Breast epithelium (tissue), 4 donors: Measurements from ENCODE around the gene EP300. TPM values are rescaled to one million over a fixed set of nuclear protein-coding genes. Genes with fewer than 3 reads are reported as not detected.

Experiments
- DNase-seq, 2 donors: peaks; one replicate each; pipeline ENCODE4 v3.0.0-alpha.2; 2019; ENCODE audit warnings: low spot score in 2 of 2
- H3K27ac ChIP-seq, 2 donors: fragments of 200-600 bp; sonication (generic) in 1 of 2; one replicate each; pipeline ENCODE4 v1.5.1; 2016 to 2019; ENCODE audit warnings: mild to moderate bottlenecking in 1 of 2
- H3K27me3 ChIP-seq, 2 donors: fragments of 200-600 bp; sonication (generic) in 1 of 2; one replicate each; pipeline versions ENCODE4 v1.5.1 to v1.6.0; 2017 to 2019; ENCODE audit warnings: control low read depth in 1 of 2, mild to moderate bottlenecking in 1 of 2
- H3K36me3 ChIP-seq: fragments of 200-600 bp; one replicate; pipeline ENCODE4 v1.5.1; 2019
- H3K4me1 ChIP-seq, 2 donors: fragments of 200-600 bp; sonication (generic); one replicate each; pipeline ENCODE4 v1.5.1; 2016 to 2019; ENCODE audit warnings: control low read depth in 1 of 2
- H3K4me3 ChIP-seq, 3 donors: fragments of 200-600 bp; sonication (generic); 1 replicate in 2 of 3; 2 replicates in 1 of 3; pipeline ENCODE4 v1.5.1; 2016 to 2019; ENCODE audit warnings: mild to moderate bottlenecking in 3 of 3, moderate library complexity in 2 of 3
- H3K9me3 ChIP-seq, 2 donors: fragments of 200-600 bp; sonication (generic) in 1 of 2; one replicate each; pipeline ENCODE4 v1.5.1; 2016 to 2019; ENCODE audit warnings: control low read depth in 1 of 2
- CTCF ChIP-seq, 3 donors: fragments of 450-650 bp; IDR thresholded peaks; one replicate each; pipeline ENCODE4 v1.5.1; 2016 to 2017; ENCODE audit warnings: antibody characterized with exemption in 3 of 3, mild to moderate bottlenecking in 3 of 3, moderate library complexity in 3 of 3
- POLR2A ChIP-seq: fragments of 450-650 bp; IDR thresholded peaks from one replicate; pipeline ENCODE4 v1.6.1; 2016; ENCODE audit warnings: antibody characterized with exemption, mild to moderate bottlenecking, moderate library complexity
- POLR2AphosphoS5 ChIP-seq, 3 donors: sonication (generic); formaldehyde crosslinking; IDR thresholded peaks; one replicate each; pipeline ENCODE4 v1.6.1; 2017; ENCODE audit warnings: antibody characterized with exemption in 3 of 3
- intact Hi-C: fragments of 100-400 bp; cut with DNase I; formaldehyde crosslinking; loops from one replicate; pipeline ENCODE4 v1.15.1; 2023; ENCODE audit warnings: low total_unique reads
- total RNA-seq, 3 donors: library from RNA; depleted of rRNA; stranded (reverse); fragments of >200 nt; gene quantifications; one replicate each; pipeline ENCODE4 v1.1.0, GENCODE V29; 2016

Gene EP300
- total RNA-seq, 3 donors from 2014 or later = 50.5 to 118 (median 56.2) TPM

- intact Hi-C loops = no loop called here
- peak in 2 of 3 donors; percentile 15 to 17 for TF ChIP-seq POLR2AphosphoS5 (IDR thresholded peaks at IDR 0.05)
- no peak for TF ChIP-seq POLR2A
- peak in 1 of 3 donors; percentile 10 for TF ChIP-seq CTCF (IDR thresholded peaks at IDR 0.05)
- Histone ChIP-seq H3K4me1 (no peaks in the 10 kb centered on the region), H3K27ac (peak overlapping the region; percentile 35 to 64), H3K4me3 (peak overlapping the region; percentile 72 to 92 (median 77)), H3K9me3 (no peaks in the 10 kb centered on the region), H3K27me3 (no peaks in the 10 kb centered on the region), H3K36me3 (no peaks in the 10 kb centered on the region)
- DNase-seq = peak; percentile 57 to 71
These were observed 104.9 kb downstream of the EP300 start for GRCh38 chr22:41197038-41197972.

- Histone ChIP-seq H3K9me3 (no peaks in the 10 kb centered on the region), H3K27ac (peak overlapping the region; percentile 35 to 54), H3K4me3 (peak overlapping the region; percentile 72 to 92 (median 77)), H3K36me3 (no peaks in the 10 kb centered on the region), H3K4me1 (no peaks in the 10 kb centered on the region), H3K27me3 (no peaks in the 10 kb centered on the region)
- TF ChIP-seq CTCF (IDR thresholded peaks at IDR 0.05) = no peak
- no peak for TF ChIP-seq POLR2A
- no peak for TF ChIP-seq POLR2AphosphoS5 (IDR thresholded peaks at IDR 0.05)
- intact Hi-C loops = no loop called here
- DNase-seq = peak in 1 of 2 donors; percentile 40
These were observed 105.7 kb downstream of the EP300 start for GRCh38 chr22:41198027-41198580.

GRCh38 chr22:41201141-41201540, 108.7 kb downstream of the EP300 start:
- H3K27ac ChIP-seq = no peak overlapping the region
- no peaks in the 10 kb centered on the region for H3K4me1 ChIP-seq
- intact Hi-C loops = no loop called here
- H3K27me3 ChIP-seq = no peaks in the 10 kb centered on the region
- H3K36me3 ChIP-seq = no peaks in the 10 kb centered on the region
- TF ChIP-seq CTCF (IDR thresholded peaks at IDR 0.05) = no peak
- no peak for TF ChIP-seq POLR2AphosphoS5 (IDR thresholded peaks at IDR 0.05)
- TF ChIP-seq POLR2A = no peak
- DNase-seq = no peak
- no peak overlapping the region for H3K4me3 ChIP-seq
- H3K9me3 ChIP-seq = no peaks in the 10 kb centered on the region

- no peak overlapping the region for H3K27ac ChIP-seq
- TF ChIP-seq CTCF (IDR thresholded peaks at IDR 0.05) = no peak
- no peak for TF ChIP-seq POLR2AphosphoS5 (IDR thresholded peaks at IDR 0.05)
- TF ChIP-seq POLR2A = no peak
- no peaks in the 10 kb centered on the region for H3K36me3 ChIP-seq
- H3K9me3 ChIP-seq = no peaks in the 10 kb centered on the region
- no peaks in the 10 kb centered on the region for H3K27me3 ChIP-seq
- intact Hi-C loops = no loop called here
- no peak for DNase-seq
- no peaks in the 10 kb centered on the region for H3K4me1 ChIP-seq
- no peak overlapping the region for H3K4me3 ChIP-seq
These were observed 110.7 kb downstream of the EP300 start for GRCh38 chr22:41203118-41203517.

- Histone ChIP-seq H3K27me3 (no peaks in the 10 kb centered on the region), H3K27ac (no peak overlapping the region)
- intact Hi-C loops = no loop called here
These were observed 111.7 kb downstream of the EP300 start for GRCh38 chr22:41204066-41204465.

More at GRCh38 chr22:41204066-41204465, 111.7 kb downstream of the EP300 start:
- Histone ChIP-seq H3K9me3 (no peaks in the 10 kb centered on the region), H3K4me1 (no peaks in the 10 kb centered on the region), H3K4me3 (no peak overlapping the region), H3K36me3 (no peaks in the 10 kb centered on the region)
- no peak for DNase-seq
- TF ChIP-seq POLR2A (no peak), CTCF (IDR thresholded peaks at IDR 0.05) (no peak), POLR2AphosphoS5 (IDR thresholded peaks at IDR 0.05) (no peak)
